Amygdala (tissue), 56 donors: ENCODE measurements around the gene PLPPR3.

Experiments used
- DNase-seq, 56 donors: peaks; one replicate each; lab custom pipeline; 2025; lab: John Stamatoyannopoulos, UW

Gene PLPPR3

DNA sequence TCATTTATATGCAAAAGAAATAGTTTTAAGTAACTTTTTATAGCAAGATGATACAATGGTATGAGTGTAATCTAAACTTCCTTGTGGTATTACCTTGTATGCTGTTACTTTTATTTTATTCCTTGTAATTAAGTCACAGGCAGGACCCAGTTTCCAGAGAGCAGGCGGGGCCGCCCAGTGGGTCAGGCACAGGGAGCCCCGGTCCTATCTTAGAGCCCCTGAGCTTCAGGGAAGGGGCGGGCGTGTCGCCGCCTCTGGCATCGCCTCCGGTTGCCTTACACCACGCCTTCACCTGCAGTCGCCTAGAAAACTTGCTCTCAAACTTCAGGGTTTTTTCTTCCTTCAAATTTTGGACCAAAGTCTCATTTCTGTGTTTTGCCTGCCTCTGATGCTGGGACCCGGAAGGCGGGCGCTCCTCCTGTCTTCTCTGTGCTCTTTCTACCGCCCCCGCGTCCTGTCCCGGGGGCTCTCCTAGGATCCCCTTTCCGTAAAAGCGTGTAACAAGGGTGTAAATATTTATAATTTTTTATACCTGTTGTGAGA lies 10.2 kb downstream of the PLPPR3 start:
- DNase-seq, result no peak

DNA sequence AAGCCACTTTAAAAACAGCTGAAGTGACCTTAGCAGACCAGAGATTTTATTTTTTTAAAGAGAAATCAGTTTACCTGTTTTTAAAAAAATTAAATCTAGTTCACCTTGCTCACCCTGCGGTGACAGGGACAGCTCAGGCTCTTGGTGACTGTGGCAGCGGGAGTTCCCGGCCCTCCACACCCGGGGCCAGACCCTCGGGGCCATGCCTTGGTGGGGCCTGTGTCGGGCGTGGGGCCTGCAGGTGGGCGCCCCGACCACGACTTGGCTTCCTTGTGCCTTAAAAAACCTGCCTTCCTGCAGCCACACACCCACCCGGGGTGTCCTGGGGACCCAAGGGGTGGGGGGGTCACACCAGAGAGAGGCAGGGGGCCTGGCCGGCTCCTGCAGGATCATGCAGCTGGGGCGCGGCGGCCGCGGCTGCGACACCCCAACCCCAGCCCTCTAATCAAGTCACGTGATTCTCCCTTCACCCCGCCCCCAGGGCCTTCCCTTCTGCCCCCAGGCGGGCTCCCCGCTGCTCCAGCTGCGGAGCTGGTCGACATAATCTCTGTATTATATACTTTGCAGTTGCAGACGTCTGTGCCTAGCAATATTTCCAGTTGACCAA lies 10.8 kb downstream of the PLPPR3 start:
- no peak for DNase-seq

- DNase-seq, result no peak
Observed at GRCh38 chr19:810077-810855, 11.5 kb downstream of the PLPPR3 start.

DNA sequence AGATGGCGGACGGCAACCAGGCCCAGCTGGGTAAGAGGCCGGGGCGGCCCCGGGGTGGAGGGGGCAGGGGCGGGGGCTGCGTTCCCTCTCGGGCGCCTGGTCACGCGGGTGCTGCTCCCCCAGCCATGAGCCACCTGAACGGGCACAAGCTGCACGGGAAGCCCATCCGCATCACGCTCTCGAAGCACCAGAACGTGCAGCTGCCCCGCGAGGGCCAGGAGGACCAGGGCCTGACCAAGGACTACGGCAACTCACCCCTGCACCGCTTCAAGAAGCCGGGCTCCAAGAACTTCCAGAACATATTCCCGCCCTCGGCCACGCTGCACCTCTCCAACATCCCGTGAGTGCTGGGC lies 13.4 kb downstream of the PLPPR3 start:
- DNase-seq, result no peak

DNA sequence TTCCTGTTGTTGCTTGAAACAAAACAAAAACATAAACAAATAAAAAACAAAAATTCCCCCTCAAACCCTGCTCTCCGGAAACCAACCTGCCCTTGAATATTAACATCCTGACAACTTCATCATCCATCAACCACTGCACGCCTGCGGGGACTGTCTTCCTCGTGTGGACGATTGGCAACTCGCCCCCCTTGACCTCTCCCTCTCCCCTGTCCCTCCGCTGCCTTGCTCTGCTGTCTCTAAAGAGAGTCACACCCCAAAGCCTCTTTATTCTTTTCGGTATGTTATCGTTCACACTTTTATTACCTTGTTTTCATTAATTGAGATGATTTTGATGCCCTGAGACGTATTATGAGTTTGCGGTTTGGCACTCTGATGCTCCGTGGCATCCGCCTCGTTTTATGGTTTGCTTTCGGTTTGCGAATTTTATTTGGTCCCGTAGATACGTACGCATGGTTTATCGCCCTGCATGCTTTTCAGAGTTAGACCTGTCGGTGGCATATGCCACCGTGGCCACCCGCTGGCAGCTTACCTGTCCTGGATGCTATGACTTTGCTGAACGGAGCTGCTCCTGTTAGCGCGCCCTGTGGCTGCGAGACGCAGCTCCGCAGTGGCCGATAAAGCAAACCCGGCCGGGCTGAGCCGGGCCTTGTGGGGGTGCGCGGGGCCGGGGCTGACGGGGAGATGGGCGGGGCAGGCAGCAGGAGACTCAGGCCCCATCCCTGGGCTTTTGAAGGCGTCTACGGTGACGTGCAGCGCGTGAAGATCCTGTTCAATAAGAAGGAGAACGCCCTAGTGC lies 13.9 kb downstream of the PLPPR3 start:
- DNase-seq, result no peak

GRCh38 chr19:806815-807421 lies 14.8 kb downstream of the PLPPR3 start:
- no peak for DNase-seq

GRCh38 chr19:805600-806550 lies 15.9 kb downstream of the PLPPR3 start:
- DNase-seq, result no peak

DNA sequence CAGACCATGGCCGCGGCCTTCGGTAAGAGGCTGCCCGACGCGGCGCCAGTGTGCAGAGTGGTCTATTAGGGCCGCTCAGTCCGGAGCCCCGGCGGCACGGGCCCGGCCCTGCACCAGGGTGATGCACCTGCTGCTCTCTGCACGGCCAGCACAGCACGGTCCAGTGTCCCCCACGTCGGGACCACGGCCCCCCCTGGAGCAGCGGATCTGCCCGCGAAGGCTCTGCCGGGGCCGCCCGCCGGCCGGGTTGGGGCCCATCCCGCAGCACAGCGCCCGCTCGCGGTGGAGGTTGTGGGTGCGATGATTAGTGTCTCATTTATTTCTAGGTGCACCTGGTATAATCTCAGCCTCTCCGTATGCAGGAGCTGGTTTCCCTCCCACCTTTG lies 16.6 kb downstream of the PLPPR3 start:
- no peak for DNase-seq

- no peak for DNase-seq
Observed at GRCh38 chr19:804419-805165, 17.2 kb downstream of the PLPPR3 start.

GRCh38 chr19:803686-804418 lies 17.9 kb downstream of the PLPPR3 start:
- no peak for DNase-seq

DNA sequence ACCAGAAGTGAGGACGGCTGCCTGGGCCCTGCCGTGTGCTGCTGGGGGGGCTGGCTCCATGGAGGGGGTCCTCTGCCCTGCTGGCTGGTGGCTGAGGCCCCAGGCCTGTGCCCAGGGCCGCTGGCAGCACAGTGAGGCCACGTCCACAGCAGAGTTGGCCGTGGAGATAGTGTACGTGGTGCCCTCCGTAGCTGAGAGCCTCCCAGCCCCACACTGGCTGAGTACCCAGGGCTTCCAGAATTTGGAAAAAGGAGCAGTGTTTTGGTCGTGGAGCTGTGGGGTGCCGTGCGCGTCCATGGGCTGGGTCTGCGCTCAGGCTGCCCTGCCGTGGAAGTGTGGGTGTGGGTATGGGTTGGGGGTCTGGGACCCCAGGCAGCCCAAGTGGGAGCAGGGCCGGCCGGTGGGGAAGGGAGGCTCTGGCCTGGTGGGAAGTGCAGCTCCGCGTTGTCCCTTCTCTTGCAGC lies 18.6 kb downstream of the PLPPR3 start:
- DNase-seq, result no peak

DNA sequence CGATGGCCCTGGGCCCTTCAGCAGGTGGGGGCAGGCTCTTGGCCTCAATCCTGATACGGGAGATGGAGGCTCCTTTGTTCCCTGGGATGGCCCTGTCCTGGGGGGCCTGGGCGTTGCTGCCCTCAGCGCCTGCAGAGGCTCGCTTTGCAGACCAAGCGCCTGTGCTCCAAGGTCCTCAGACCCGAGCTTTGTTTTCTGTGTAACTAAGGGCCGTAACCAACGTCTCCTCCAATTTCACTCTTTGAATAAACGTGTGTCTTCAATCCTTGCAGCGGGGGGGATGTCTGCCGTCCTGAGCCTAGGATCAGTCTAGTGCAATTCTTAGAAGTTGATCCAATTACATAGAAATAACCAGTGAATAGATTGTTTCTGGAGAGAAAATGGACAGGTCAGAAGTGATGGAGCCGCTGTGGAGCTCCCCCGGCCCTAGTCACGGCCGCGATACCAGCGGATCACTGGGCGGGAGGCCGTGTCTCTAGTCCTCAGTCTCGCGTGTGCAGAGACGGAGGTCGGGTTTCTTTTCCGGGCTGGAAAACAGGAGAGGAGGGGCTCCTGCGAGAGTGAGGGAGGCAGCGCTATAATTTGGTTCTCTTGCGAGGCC lies 19.2 kb downstream of the PLPPR3 start:
- no peak for DNase-seq

DNA sequence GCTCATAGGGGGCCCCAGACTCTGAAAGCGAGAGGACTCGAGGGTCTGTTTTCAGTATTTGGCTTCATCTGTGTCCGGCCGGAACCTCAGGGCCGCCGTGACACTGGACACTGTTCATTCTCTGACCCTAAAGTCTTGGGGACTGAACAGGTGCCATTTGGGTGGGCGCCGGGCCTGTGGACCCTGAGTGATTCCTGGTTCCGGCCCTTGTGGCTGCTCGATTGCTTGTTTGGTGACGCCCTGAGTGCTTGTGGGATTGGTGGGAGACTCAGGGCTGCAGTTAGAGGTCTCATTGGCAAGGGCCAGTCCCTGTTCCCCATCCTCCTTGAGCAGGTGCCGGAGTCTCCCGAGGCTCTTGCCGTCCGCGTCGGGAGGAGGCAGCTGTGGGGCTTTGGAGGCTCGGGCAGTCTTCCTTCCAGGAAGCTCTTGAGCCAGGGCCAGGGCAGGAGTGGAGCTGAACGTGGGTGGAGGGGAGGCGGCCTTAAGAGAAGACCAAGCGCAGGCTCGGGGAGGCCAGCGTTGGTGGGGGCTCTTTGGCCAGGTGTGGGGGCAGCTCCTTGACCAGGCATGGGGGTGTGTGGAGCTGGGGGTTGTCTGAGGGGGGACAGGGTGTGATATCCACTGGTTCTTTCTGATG lies 19.8 kb downstream of the PLPPR3 start:
- no peak for DNase-seq

- peak in 8 of 56 donors; percentile 9 to 42 (median 17) for DNase-seq
Observed at GRCh38 chr19:801030-801860, 20.5 kb downstream of the PLPPR3 start.

GRCh38 chr19:800360-801029 lies 21.3 kb downstream of the PLPPR3 start:
- DNase-seq, result no peak
